ENCODE data around the gene MAPRE2. TPM values are rescaled to one million over a fixed set of nuclear protein-coding genes. Genes with fewer than 3 reads are reported as not detected.

Gene MAPRE2
- total and polyA plus RNA-seq, 11 donors = 36.4 to 190 (median 137) TPM

DNA sequence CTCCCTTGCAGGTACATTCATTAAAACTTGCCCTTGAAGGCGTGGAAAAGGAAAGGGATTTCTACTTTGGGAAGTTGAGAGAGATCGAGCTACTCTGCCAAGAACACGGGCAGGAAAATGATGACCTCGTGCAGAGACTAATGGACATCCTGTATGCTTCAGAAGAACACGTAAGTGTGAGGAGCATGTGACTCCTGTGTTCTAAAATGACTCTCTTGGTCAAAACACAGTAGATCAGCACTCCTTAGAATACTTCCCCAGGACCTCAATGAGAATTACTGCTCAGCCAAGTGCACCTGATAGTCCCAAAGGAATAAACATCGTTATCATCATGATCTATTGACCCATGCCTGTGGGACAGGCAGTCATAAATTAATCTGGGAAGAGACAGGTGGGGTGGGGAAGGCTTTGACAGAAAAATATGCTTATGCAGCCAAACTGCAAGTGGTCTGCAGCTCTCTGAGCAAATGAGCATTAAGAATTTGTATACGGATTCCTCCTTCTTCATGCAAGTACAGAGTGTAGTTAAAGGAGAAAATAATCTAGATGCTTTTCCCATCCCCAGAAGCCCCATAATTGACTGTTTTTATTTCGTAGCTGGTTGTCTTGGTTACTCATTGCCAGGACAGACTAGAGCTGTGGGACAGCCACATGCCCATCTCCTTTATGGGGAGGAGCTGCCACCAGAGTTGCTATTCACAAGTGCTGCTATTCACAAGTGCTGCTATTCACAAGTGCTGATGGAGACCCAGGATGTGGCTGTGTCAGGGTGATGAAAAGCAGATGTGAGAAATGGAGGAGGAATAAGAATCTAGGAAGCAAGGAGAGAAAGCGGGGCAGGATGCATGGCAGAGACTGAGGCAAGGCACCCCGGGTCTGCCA is 91.0 kb downstream of the MAPRE2 start:
- Histone ChIP-seq H3K4me1 (peaks cover 0 to 66% (median 26%) of the 10 kb centered on the region in 12 donors), H3K36me3 (peaks cover 0 to 94% (median 84%) of the 10 kb centered on the region in 9 donors), H3K4me3 (no peak overlapping the region), H3K27ac (peak overlapping the region in 11 of 12 donors; percentile 8 to 77 (median 51)), H3K9me3 (no peaks in the 10 kb centered on the region), H3K27me3 (no peaks in the 10 kb centered on the region)
- WGBS, 4 donors = 37 to 46% (median 42%) methylated on average over 10 of the region's 10 CpGs
- TF ChIP-seq, protein P1, sequence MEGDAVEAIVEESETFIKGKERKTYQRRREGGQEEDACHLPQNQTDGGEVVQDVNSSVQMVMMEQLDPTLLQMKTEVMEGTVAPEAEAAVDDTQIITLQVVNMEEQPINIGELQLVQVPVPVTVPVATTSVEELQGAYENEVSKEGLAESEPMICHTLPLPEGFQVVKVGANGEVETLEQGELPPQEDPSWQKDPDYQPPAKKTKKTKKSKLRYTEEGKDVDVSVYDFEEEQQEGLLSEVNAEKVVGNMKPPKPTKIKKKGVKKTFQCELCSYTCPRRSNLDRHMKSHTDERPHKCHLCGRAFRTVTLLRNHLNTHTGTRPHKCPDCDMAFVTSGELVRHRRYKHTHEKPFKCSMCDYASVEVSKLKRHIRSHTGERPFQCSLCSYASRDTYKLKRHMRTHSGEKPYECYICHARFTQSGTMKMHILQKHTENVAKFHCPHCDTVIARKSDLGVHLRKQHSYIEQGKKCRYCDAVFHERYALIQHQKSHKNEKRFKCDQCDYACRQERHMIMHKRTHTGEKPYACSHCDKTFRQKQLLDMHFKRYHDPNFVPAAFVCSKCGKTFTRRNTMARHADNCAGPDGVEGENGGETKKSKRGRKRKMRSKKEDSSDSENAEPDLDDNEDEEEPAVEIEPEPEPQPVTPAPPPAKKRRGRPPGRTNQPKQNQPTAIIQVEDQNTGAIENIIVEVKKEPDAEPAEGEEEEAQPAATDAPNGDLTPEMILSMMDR (IDR thresholded peaks at IDR 0.05) = no peak
- TF ChIP-seq POLR2A (IDR thresholded peaks at IDR 0.05) = no peak
- intact Hi-C loops (cut with DNase I) = loop anchor here in 3 of 10 donors (5.0 to 10.0 kb wide), 3 partner anchors 63 to 110 kb away; no protein-coding TSS in a partner anchor
- ATAC-seq (peak; percentile 39 to 75 (median 57)), DNase-seq (no peak)

DNA sequence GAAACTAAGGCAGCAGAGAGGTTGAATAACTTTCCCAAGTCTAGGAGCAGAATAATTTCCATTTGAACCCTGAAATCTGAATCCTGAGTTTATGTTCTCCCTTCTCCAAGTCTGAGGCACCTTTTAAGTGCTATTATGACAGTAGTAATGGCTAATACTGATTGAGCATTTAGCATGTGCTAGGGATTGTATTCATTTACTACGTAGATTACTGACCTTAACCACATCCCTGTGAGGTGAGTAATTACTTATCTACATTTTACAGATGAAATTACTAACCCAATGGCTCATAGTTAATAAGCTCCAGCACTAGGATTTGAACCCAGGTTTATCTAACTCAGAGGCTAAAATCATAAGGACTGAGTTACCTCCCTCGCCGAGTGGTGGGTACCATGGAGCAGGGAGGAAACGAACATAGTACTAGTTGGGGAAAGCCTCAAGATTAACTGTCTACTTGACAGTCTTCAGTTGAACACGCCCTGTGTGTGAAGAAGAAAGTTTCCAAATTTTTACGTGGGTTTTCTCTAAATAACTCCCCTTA is 93.0 kb downstream of the MAPRE2 start:
- Histone ChIP-seq H3K27ac (peak overlapping the region in 2 of 12 donors; percentile 17 to 75), H3K27me3 (no peaks in the 10 kb centered on the region), H3K4me3 (no peak overlapping the region), H3K4me1 (peaks cover 0 to 76% (median 26%) of the 10 kb centered on the region in 12 donors), H3K9me3 (no peaks in the 10 kb centered on the region), H3K36me3 (peaks cover 0 to 92% (median 82%) of the 10 kb centered on the region in 9 donors)
- DNase-seq (no peak), ATAC-seq (no peak)
- WGBS, 4 donors = 93 to 96% (median 93%) methylated on average over 6 of the region's 6 CpGs
- intact Hi-C loops (cut with DNase I) = loop anchor here in 3 of 10 donors (5.0 to 10.0 kb wide), 3 partner anchors 61 to 112 kb away; no protein-coding TSS in a partner anchor
- TF ChIP-seq, protein P1 (IDR thresholded peaks at IDR 0.05) = no peak
- TF ChIP-seq POLR2A (IDR thresholded peaks at IDR 0.05) = no peak

DNA sequence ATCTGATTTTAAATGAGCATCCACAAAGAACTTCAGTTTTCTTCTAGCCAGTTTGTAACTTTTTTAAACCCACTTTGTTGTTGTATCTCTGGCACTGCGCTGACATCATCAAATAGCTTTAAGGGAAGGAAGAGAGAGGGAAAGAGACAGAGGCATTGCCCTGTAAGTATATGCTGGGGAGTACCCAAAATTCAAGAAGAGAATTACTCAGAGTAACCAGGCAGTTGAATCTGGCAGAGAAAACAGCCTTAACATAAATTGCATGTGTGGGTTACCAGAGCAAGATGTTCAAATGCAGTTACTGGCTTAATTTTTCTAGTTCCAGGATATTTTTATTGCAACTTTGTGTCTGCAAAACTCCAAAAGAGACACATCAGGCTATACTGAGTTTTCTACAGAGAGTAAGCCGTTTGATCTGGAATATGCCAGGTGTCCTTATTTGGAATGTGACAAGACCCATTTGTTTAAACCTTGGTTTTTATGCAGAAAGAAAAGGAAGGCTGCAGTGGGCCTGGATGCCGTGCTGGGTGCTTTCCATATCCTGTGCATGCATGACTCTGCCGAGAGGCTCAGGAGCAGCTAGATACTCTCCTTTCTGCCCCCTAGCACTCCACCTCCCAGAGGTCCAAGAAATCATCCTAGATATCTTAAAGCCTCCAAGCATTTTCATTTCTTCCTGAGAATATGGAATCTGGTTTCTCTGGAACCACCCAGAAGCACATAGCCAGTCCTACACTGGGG is 93.7 kb downstream of the MAPRE2 start:
- intact Hi-C loops (cut with DNase I) = loop anchor here in 4 of 10 donors (5.0 to 10.0 kb wide), 4 partner anchors 60 to 113 kb away; no protein-coding TSS in a partner anchor
- H3K4me3 ChIP-seq = no peak overlapping the region
- H3K27ac ChIP-seq = peak overlapping the region in 5 of 12 donors; percentile 23 to 75 (median 59)
- ATAC-seq = no peak
- no peak for DNase-seq
- no peaks in the 10 kb centered on the region for H3K27me3 ChIP-seq
- no peak for TF ChIP-seq POLR2A (IDR thresholded peaks at IDR 0.05)
- TF ChIP-seq, protein P1 (IDR thresholded peaks at IDR 0.05) = no peak
- peaks cover 0 to 93% (median 81%) of the 10 kb centered on the region in 9 donors for H3K36me3 ChIP-seq
- peaks cover 0 to 74% (median 25%) of the 10 kb centered on the region in 12 donors for H3K4me1 ChIP-seq
- 86 to 90% (median 90%) methylated on average over 4 of the region's 4 CpGs for WGBS, 4 donors
- no peaks in the 10 kb centered on the region for H3K9me3 ChIP-seq

Data from heart left ventricle (tissue), 16 donors.